AG04450 (cell line): ENCODE results near the gene MUC5B. TPM values are rescaled to one million over a fixed set of nuclear protein-coding genes. Genes with fewer than 3 reads are reported as not detected.
"Not testable (repeated sequence)": the region's sequence is repeated elsewhere in the genome, so short reads cannot be mapped to it uniquely, and the experiment has no call there.

Experiments
- CTCF ChIA-PET: fragments of 300-600, 350-600 bp; formaldehyde crosslinking; extraction: SDS; loops from one replicate; lab custom pipeline; 2022; ENCODE audit warnings: antibody characterized with exemption, inconsistent platforms; lab: Charles Lee
- POLR2A ChIA-PET: fragments of 350-600 bp; formaldehyde crosslinking; extraction: SDS; loops from one replicate; lab custom pipeline; 2021; ENCODE audit warnings: antibody characterized with exemption, inconsistent platforms; lab: Yijun Ruan, JAX
- DNase-seq: peaks from one replicate; pipeline ENCODE4 v3.0.0-alpha.2; 2011; ENCODE audit warnings: low read depth, low spot score
- H3K27ac ChIP-seq: one replicate; pipeline ENCODE4 v1.5.1; 2012; ENCODE audit warnings: low read depth, low read length, control low read depth
- H3K27me3 ChIP-seq: one replicate; pipeline ENCODE4 v1.6.0; 2012; ENCODE audit warnings: low read length; ENCODE audit not compliant: control insufficient read depth, insufficient read depth
- H3K4me3 ChIP-seq: 2 replicates; pipeline ENCODE4 v1.5.1; 2011; ENCODE audit warnings: mild to moderate bottlenecking, low read depth, low read length, control low read depth
- H3K9me3 ChIP-seq: 2 replicates; pipeline ENCODE4 v1.5.1; 2012; ENCODE audit warnings: low read length; ENCODE audit not compliant: control insufficient read depth, insufficient read depth
- CTCF ChIP-seq: IDR thresholded peaks from 2 replicates; pipeline ENCODE4 v1.5.1; 2011; ENCODE audit warnings: low read depth, low read length, control low read depth, inconsistent platforms
- polyA plus RNA-seq: library from polyadenylated mRNA; depleted of rRNA; stranded (reverse); fragments of >200 nt; gene quantifications from 2 replicates; pipeline ENCODE4 v1.2.3, GENCODE V29; 2011

The MUC5B gene
- polyA plus RNA-seq, 1 experiment: not detected

- Histone ChIP-seq H3K4me3 (no peak overlapping the region), H3K27me3 (peaks cover 21% of the 10 kb centered on the region), H3K27ac (no peak overlapping the region), H3K9me3 (peaks cover 33% of the 10 kb centered on the region)
- ChIA-PET POLR2A (no interaction called here), CTCF (no interaction called here)
- no peak for TF ChIP-seq CTCF
- no peak for DNase-seq
Observed at GRCh38 chr11:1209371-1210057, 13.4 kb upstream of the MUC5B start.

- ChIA-PET CTCF (no interaction called here), POLR2A (no interaction called here)
- Histone ChIP-seq H3K4me3 (no peak overlapping the region), H3K9me3 (peaks cover 32% of the 10 kb centered on the region), H3K27me3 (peaks cover 27% of the 10 kb centered on the region), H3K27ac (no peak overlapping the region)
- TF ChIP-seq CTCF: no peak
- DNase-seq: no peak
Observed at GRCh38 chr11:1211838-1212237, 11.0 kb upstream of the MUC5B start.

GRCh38 chr11:1215826-1216225 lies 7.0 kb upstream of the MUC5B start:
- H3K9me3 ChIP-seq, H3K27ac ChIP-seq, H3K4me3 ChIP-seq, POLR2A ChIA-PET, DNase-seq: not testable (repeated sequence)
- CTCF ChIA-PET: interaction anchor here (0.6 kb wide), 1 partner anchor 15 kb away, joined by 3 read pairs; no protein-coding TSS in a partner anchor
- peaks cover 25% of the 10 kb centered on the region for H3K27me3 ChIP-seq

- TF ChIP-seq CTCF: no peak
- Histone ChIP-seq H3K9me3 (no peaks in the 10 kb centered on the region; the same call in 1 of the 2 replicates), H3K27ac (no peak overlapping the region), H3K27me3 (peaks cover 17% of the 10 kb centered on the region), H3K4me3 (no peak overlapping the region)
- CTCF ChIA-PET: no interaction called here
- POLR2A ChIA-PET: no interaction called here
- no peak for DNase-seq
Observed at GRCh38 chr11:1217151-1217550, 5.7 kb upstream of the MUC5B start.

- ChIA-PET CTCF (no interaction called here), POLR2A (no interaction called here)
- H3K9me3 ChIP-seq: no peaks in the 10 kb centered on the region; the same call in 1 of the 2 replicates
- H3K27ac ChIP-seq: no peak overlapping the region
- no peak overlapping the region for H3K4me3 ChIP-seq
- no peak for DNase-seq
- no peak for TF ChIP-seq CTCF
- peaks cover 19% of the 10 kb centered on the region for H3K27me3 ChIP-seq
Observed at GRCh38 chr11:1218256-1218787, 4.5 kb upstream of the MUC5B start.
